Memory B cell (primary cell): ENCODE measurements around the gene CARMIL1.
A peak's percentile ranks its signal among the peaks of the same experiment; 100 is the strongest.

Source experiments
- ATAC-seq: fragments of 150-1000 bp; cut with Tn5 transposase; 2 replicates; pipeline ENCODE4 v1.10.0; 2021; ENCODE audit warnings: low read depth, mild to moderate bottlenecking, moderate library complexity
- DNase-seq, 2 donors: peaks; one replicate each; pipeline ENCODE4 v3.0.0; 2022; ENCODE audit warnings: low spot score in 2 of 2
- H3K27ac Mint-ChIP-seq: one replicate; pipeline ENCODE4 v1.8.0; 2022; ENCODE audit warnings: mild to moderate bottlenecking, moderate library complexity, mixed read lengths
- H3K27me3 Mint-ChIP-seq: one replicate; pipeline ENCODE4 v1.8.0; 2022; ENCODE audit warnings: mixed read lengths
- H3K36me3 Mint-ChIP-seq: one replicate; pipeline ENCODE4 v1.8.0; 2022; ENCODE audit warnings: mild to moderate bottlenecking, mixed read lengths
- H3K4me1 Mint-ChIP-seq: one replicate; pipeline ENCODE4 v1.8.0; 2022; ENCODE audit warnings: mixed read lengths
- H3K4me3 Mint-ChIP-seq: one replicate; pipeline ENCODE4 v1.8.0; 2022; ENCODE audit warnings: mild to moderate bottlenecking, moderate library complexity, mixed read lengths
- H3K9me3 Mint-ChIP-seq: one replicate; pipeline ENCODE4 v1.8.0; 2022; ENCODE audit warnings: mixed read lengths

Gene CARMIL1

GRCh38 chr6:25342802-25343201, 63.6 kb downstream of the CARMIL1 start:
- H3K4me1 Mint-ChIP-seq: peaks cover 6% of the 10 kb centered on the region
- H3K9me3 Mint-ChIP-seq: no peaks in the 10 kb centered on the region
- H3K4me3 Mint-ChIP-seq: no peak overlapping the region
- no peak overlapping the region for H3K27ac Mint-ChIP-seq
- H3K36me3 Mint-ChIP-seq: no peaks in the 10 kb centered on the region
- ATAC-seq: no peak
- H3K27me3 Mint-ChIP-seq: peaks cover 3% of the 10 kb centered on the region
- DNase-seq: no peak

GRCh38 chr6:25343984-25344383, 64.8 kb downstream of the CARMIL1 start:
- H3K4me1 Mint-ChIP-seq: peaks cover 6% of the 10 kb centered on the region
- no peaks in the 10 kb centered on the region for H3K36me3 Mint-ChIP-seq
- H3K27me3 Mint-ChIP-seq: peaks cover 3% of the 10 kb centered on the region
- no peak overlapping the region for H3K4me3 Mint-ChIP-seq
- ATAC-seq: no peak
- no peak overlapping the region for H3K27ac Mint-ChIP-seq
- DNase-seq: no peak
- no peaks in the 10 kb centered on the region for H3K9me3 Mint-ChIP-seq

DNA sequence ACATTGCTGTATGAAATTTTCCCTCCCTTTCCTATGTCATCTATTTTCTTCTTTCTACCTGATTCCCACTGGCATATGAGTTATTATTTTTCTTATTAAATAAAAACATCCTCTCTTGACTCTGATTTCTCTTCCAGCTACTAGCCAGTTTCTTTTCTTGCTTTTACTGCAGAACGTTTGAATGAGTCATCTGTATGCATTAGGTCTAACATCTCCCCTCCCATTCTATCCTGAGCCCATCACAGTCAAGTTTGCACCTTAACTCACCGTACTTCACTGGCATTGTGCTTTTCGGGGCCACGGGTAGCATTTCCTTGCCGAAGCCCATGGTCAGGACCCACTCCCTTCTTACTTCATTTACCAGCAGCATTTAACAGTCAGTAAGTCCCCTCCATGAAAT, 65.7 kb downstream of the CARMIL1 start:
- Mint-ChIP-seq H3K9me3 (no peaks in the 10 kb centered on the region), H3K36me3 (no peaks in the 10 kb centered on the region), H3K4me3 (no peak overlapping the region), H3K27me3 (peaks cover 3% of the 10 kb centered on the region), H3K4me1 (peaks cover 6% of the 10 kb centered on the region), H3K27ac (no peak overlapping the region)
- ATAC-seq (no peak), DNase-seq (no peak)

DNA sequence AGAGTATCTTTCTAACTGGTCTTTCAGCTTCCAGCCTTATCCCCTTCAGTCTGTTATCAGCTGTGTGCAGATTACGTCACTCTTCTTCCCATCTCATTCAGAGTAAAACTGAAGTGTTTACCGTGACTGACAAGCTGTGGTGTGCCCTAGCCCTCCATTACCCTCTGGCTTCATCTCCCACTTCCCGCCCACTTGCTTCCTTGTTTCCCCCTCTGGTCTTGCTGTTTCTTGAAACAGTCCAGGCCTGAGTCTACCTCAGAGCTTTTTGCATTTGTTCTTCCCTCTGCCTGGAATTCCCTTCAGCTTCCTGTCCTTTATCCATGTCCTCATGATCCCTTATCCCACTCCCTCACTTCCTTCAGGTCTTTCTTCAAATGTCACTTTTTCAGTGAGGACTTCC, 66.9 kb downstream of the CARMIL1 start:
- Mint-ChIP-seq H3K27me3 (no peaks in the 10 kb centered on the region), H3K4me1 (peaks cover 3% of the 10 kb centered on the region), H3K4me3 (no peak overlapping the region), H3K36me3 (no peaks in the 10 kb centered on the region), H3K9me3 (no peaks in the 10 kb centered on the region), H3K27ac (no peak overlapping the region)
- ATAC-seq (no peak), DNase-seq (no peak)

GRCh38 chr6:25350573-25350972, 71.4 kb downstream of the CARMIL1 start:
- H3K9me3 Mint-ChIP-seq: no peaks in the 10 kb centered on the region
- DNase-seq (no peak), ATAC-seq (no peak)
- H3K27me3 Mint-ChIP-seq: no peaks in the 10 kb centered on the region
- H3K4me3 Mint-ChIP-seq: no peak overlapping the region
- H3K27ac Mint-ChIP-seq: no peak overlapping the region
- H3K36me3 Mint-ChIP-seq: no peaks in the 10 kb centered on the region
- H3K4me1 Mint-ChIP-seq: no peaks in the 10 kb centered on the region

GRCh38 chr6:25351485-25351884, 72.3 kb downstream of the CARMIL1 start:
- H3K4me3 Mint-ChIP-seq: no peak overlapping the region
- no peaks in the 10 kb centered on the region for H3K36me3 Mint-ChIP-seq
- no peaks in the 10 kb centered on the region for H3K27me3 Mint-ChIP-seq
- H3K4me1 Mint-ChIP-seq: no peaks in the 10 kb centered on the region
- no peaks in the 10 kb centered on the region for H3K9me3 Mint-ChIP-seq
- ATAC-seq (no peak), DNase-seq (no peak)
- no peak overlapping the region for H3K27ac Mint-ChIP-seq

DNA sequence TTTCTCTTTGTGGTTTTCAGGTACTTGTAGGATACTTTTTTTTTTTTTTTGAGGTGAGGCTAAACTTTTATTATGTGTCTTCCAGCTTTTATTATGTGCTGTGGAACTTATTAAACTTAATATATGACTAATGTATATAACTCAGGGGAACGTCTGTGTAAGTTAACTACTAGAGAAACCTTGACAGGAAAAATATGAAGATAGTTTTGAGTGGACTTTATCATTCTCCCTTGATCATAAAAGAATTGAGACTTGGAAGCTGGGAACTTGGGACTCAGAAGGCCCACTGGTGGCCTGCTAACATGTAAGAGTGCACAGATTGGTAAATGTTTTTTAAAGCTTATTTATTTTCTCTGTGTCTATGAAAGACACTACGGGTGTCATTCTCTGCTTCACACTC, 73.1 kb downstream of the CARMIL1 start:
- ATAC-seq (no peak), DNase-seq (no peak)
- Mint-ChIP-seq H3K27me3 (no peaks in the 10 kb centered on the region), H3K4me3 (no peak overlapping the region), H3K27ac (no peak overlapping the region), H3K4me1 (no peaks in the 10 kb centered on the region), H3K36me3 (no peaks in the 10 kb centered on the region), H3K9me3 (no peaks in the 10 kb centered on the region)

DNA sequence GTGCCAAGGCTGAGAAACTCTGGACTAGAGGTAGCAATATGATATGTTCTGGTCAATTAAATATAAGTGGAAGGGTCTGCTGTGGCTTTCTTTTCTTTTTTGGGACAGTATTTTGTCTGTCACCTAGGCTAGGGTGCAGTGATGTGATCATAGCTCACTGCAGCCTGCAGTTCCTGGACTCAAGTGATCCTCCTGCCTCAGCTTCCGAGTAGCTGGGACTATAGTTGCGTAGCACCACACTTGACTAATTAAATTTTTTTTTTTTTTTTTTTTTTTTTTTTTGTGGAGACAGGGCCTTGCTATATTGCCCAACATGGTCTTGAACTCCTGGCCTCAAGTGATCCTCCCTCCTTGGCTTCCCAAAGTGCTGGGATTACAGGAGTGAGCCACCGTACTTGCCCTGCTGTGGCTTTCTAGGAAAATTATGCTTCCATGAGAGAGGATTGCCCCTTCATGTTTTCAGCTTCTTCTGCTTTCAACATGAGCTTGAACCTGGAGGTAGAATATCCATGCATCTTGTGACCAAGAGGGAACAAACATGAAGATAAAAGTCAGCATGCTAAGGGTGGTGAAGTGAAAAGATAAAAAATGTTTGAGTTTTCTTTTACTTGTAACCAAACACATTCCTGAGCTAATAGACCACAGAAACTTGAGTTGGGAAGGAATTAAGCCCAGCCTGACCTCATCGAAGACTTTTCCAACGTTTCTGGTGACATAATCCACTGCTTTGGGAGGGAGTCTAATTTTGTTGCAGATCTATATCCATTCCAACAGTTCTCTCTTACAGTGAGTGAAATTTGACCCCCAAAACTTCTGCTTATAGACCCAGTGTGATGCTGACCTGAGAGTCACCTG, 75.1 kb downstream of the CARMIL1 start:
- Mint-ChIP-seq H3K4me3 (no peak overlapping the region), H3K9me3 (no peaks in the 10 kb centered on the region), H3K36me3 (no peaks in the 10 kb centered on the region), H3K27me3 (peaks cover 1% of the 10 kb centered on the region), H3K27ac (no peak overlapping the region), H3K4me1 (peaks cover 3% of the 10 kb centered on the region)
- DNase-seq (no peak), ATAC-seq (no peak)

DNA sequence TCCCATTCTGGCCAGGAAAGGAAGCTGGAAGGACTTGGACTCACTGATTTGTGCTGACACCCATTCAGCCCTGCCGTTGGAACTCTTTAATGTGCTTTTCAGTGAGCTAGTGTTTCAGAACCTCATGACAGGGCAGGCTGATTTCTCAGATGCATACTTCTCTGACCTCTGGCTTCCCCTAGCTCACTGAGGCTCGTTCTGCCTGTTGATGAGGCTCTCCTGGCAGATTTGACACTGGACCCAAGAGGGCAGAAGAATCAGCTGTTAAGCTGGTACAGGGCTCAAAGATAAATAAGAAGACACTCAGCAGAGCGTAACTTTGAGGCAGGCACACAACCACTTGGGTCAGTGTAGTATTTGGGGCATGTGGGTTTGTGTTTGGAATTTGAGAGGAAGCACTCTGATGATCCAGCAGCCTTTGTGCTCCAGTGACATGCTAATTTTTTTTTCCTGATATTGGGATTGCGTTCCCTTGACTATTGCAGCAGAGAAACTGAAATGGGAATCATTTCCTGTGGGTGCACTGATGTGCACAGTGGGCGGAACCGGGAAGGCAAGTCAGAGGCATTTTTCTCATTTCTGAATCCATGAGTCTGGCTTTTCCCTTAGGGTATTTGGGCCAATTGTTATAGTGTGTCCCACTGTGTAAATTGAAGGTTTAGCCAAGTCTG, 80.2 kb downstream of the CARMIL1 start:
- Mint-ChIP-seq H3K4me3 (no peak overlapping the region), H3K36me3 (no peaks in the 10 kb centered on the region), H3K9me3 (no peaks in the 10 kb centered on the region), H3K27me3 (peaks cover 3% of the 10 kb centered on the region), H3K27ac (no peak overlapping the region), H3K4me1 (peaks cover 7% of the 10 kb centered on the region)
- DNase-seq (no peak), ATAC-seq (no peak)

- DNase-seq (no peak), ATAC-seq (no peak)
- Mint-ChIP-seq H3K36me3 (no peaks in the 10 kb centered on the region), H3K4me3 (no peak overlapping the region), H3K27me3 (peaks cover 3% of the 10 kb centered on the region), H3K27ac (no peak overlapping the region), H3K9me3 (no peaks in the 10 kb centered on the region), H3K4me1 (peaks cover 10% of the 10 kb centered on the region)
Observed at GRCh38 chr6:25359891-25360290, 80.7 kb downstream of the CARMIL1 start.

DNA sequence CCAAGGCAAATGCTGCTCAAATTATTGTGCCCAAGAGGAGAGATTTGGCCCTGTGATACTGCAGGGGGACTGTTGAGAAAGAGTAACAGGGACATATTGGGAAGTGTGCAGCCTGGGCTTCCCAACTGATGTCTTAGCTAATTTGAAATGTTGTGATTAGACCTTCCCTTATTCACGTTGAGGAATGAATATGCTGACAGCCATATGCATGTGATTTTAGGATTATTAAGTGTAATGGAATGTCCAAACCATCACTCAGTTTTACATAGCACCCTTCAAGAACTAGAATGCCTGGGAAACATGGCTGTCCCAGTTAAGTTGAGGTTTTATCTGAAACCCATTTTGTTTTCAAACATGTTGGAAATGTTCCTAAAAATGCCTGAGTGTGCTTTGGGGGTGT, 81.4 kb downstream of the CARMIL1 start:
- H3K4me1 Mint-ChIP-seq: peaks cover 10% of the 10 kb centered on the region
- H3K4me3 Mint-ChIP-seq: no peak overlapping the region
- H3K36me3 Mint-ChIP-seq: no peaks in the 10 kb centered on the region
- peaks cover 3% of the 10 kb centered on the region for H3K27me3 Mint-ChIP-seq
- H3K9me3 Mint-ChIP-seq: no peaks in the 10 kb centered on the region
- no peak overlapping the region for H3K27ac Mint-ChIP-seq
- DNase-seq: no peak
- ATAC-seq: no peak

- Mint-ChIP-seq H3K27me3 (peaks cover 3% of the 10 kb centered on the region), H3K4me3 (no peak overlapping the region)
- no peak for DNase-seq
Observed at GRCh38 chr6:25363427-25363826, 84.3 kb downstream of the CARMIL1 start.

GRCh38 chr6:25365154-25365553, 86.0 kb downstream of the CARMIL1 start:
- H3K27ac Mint-ChIP-seq: no peak overlapping the region
- peaks cover 31% of the 10 kb centered on the region for H3K4me1 Mint-ChIP-seq
- H3K27me3 Mint-ChIP-seq: peaks cover 1% of the 10 kb centered on the region
- no peaks in the 10 kb centered on the region for H3K36me3 Mint-ChIP-seq
- H3K4me3 Mint-ChIP-seq: no peak overlapping the region
- H3K9me3 Mint-ChIP-seq: no peaks in the 10 kb centered on the region
- DNase-seq (no peak), ATAC-seq (no peak)

More at GRCh38 chr6:25363427-25363826, 84.3 kb downstream of the CARMIL1 start:
- peaks cover 24% of the 10 kb centered on the region for H3K4me1 Mint-ChIP-seq
- no peaks in the 10 kb centered on the region for H3K36me3 Mint-ChIP-seq
- ATAC-seq: no peak
- no peaks in the 10 kb centered on the region for H3K9me3 Mint-ChIP-seq
- H3K27ac Mint-ChIP-seq: no peak overlapping the region

- no peak for DNase-seq
Observed at GRCh38 chr6:25366903-25367545, 87.8 kb downstream of the CARMIL1 start.

More at GRCh38 chr6:25366903-25367545, 87.8 kb downstream of the CARMIL1 start:
- Mint-ChIP-seq H3K36me3 (no peaks in the 10 kb centered on the region), H3K4me3 (peak overlapping the region; percentile 62), H3K9me3 (no peaks in the 10 kb centered on the region), H3K4me1 (peaks cover 45% of the 10 kb centered on the region), H3K27me3 (no peaks in the 10 kb centered on the region), H3K27ac (peak overlapping the region; percentile 33)
- ATAC-seq: peak; percentile 48
